Measurements from ENCODE around the gene DNAAF8. TPM values are rescaled to one million over a fixed set of nuclear protein-coding genes. Genes with fewer than 3 reads are reported as not detected.

DNAAF8 gene
- total RNA-seq, 1 experiment from 2014 or later = 0.11 TPM

DNA sequence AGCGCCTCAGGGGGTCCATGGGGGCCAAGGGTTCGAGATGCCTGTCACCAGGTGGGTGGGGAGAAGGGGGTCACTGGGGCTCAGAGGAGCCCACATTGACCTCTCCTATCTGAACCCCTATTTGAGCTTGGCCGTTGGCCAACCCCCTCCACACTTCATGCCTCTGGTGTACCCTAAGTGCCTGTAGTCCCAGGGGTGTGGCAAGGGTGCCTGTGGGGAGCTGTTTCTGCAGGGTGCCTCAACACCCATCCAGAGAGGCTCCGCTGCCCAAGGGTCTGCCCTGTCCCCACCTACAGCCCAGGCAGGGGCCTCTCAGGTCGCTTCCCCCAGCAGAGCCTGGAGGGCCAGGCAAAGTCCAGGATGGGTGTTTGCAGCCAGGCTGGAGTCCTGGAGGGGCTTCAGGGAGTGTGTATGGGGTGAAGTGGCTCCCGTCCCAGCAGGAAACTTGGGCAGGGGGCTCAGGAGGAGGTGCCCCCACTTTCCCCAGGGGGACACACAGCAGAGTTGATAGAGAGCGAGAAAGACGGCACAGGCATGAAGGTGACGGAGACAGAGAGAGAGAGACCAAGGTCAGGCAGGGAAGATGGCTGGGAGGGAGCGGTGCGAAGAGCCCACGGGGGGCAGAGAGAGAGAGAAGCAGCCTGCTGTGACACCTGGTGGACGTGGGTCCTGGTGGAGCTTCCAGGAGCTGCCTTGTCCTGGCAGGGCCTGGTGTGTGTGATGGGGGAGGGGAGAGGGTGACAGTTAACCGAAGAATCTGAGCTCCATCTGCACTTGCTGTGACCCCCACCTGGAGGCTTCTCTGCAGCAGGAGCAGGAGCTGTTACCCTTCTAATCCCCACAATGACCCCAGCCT, 53.5 kb downstream of the DNAAF8 start, which contains the start of gene SEPTIN12:
TSS of gene SEPTIN12 (minus strand) at position 719 of the 856 bp plus-strand sequence. CDS start at position 19, 700 bp downstream.
- in situ Hi-C loops (cut with HindIII; ENCODE audit: low pct_unique_long_range_greater_than_20kb, low sequenced_read_pairs) = no loop called here
- DNase-seq (ENCODE audit: low read depth, low spot score) = no peak

DNA sequence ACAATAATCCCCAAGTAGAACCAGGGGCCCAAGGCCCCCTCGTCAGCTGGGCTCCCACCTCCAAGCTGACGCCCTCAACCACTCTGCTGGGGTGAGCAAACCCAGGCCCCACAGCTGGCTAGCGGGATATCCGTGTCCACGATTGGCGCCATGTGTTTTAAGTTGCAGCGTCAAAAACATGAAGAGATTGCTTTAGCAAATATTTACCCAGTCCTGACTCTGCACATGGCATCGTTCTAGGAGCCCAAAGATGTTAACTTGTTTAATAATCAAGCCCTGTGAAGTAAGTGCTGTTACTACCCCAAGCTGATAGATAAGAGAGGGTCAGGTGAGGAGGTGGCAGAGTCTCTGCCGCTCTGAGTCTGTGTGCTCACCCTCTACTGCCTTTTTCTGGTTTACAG, 54.2 kb downstream of the DNAAF8 start:
- in situ Hi-C loops (cut with HindIII; ENCODE audit: low pct_unique_long_range_greater_than_20kb, low sequenced_read_pairs) = no loop called here
- no peak for DNase-seq (ENCODE audit: low read depth, low spot score)

DNA sequence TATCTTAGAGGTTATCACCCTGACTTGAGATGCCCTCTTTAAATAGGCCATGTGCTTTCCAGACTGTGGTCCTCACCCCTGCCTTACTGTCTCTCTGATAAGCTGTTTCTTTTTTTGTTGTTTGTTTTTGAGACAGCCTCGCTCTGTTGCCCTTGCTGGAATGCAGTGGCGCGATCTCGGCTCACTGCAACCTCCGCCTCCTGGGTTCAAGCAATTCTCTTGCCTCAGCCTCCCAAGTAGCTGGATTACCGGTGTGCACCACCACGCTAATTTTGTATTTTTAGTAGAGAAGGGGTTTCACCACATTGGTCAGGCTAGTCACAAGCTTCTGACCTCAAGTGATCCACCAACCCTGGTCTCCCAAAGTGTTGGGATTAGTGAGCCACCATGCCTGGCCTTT, 54.6 kb downstream of the DNAAF8 start:
- no peak for DNase-seq (ENCODE audit: low read depth, low spot score)
- in situ Hi-C loops (cut with HindIII; ENCODE audit: low pct_unique_long_range_greater_than_20kb, low sequenced_read_pairs) = no loop called here

GRCh38 chr16:4790261-4790660, 55.9 kb downstream of the DNAAF8 start:
- DNase-seq (ENCODE audit: low read depth, low spot score) = no peak
- in situ Hi-C loops (cut with HindIII; ENCODE audit: low pct_unique_long_range_greater_than_20kb, low sequenced_read_pairs) = no loop called here

DNA sequence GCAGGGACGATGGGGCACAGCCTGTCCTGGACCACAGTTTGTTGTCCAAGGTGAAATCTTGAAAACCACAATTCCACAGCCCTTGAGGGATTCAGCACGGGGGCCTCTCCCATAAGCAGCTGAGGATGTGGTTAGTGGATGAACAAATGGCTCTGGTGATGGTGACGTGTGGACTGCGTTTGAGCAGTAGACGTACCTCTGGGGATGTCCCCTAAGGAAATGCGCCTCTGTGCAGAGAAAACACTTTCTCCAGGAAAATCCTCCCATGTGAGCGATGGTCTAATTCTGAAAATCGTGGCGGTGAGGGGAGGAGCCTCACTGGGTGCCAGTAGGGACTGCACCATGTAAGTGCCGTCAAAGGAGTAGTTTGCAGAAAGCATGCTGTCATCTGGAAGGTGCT, 56.5 kb downstream of the DNAAF8 start:
- no peak for DNase-seq (ENCODE audit: low read depth, low spot score)
- in situ Hi-C loops (cut with HindIII; ENCODE audit: low pct_unique_long_range_greater_than_20kb, low sequenced_read_pairs) = no loop called here

DNA sequence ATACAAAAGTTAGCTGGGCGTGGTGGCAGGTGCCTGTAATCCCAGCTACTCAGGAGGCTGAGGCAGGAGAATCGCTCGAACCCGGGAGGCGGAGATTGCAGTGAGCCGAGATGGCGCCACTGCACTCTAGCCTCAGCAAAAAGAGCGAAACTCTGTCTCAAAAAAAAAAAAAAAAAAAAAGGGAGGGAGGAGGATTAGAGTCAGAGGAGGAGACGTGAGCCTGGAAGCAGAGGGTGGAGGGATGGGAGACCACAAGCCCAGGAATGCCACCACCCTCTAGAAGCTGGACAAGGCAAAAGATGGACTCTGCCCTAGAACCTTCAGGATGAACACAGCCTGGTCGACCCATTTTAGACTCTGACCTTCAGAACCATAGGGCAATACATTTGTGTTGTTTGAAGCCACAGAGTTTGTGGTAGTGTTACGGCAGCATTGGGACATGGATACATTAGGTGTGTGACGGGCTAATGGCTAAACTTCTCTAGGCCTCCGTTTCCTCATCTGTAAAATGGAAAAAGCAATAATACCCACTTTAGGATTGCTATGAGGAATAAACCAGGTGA, 58.7 kb downstream of the DNAAF8 start:
- no peak for DNase-seq (ENCODE audit: low read depth, low spot score)
- in situ Hi-C loops (cut with HindIII; ENCODE audit: low pct_unique_long_range_greater_than_20kb, low sequenced_read_pairs) = no loop called here

DNA sequence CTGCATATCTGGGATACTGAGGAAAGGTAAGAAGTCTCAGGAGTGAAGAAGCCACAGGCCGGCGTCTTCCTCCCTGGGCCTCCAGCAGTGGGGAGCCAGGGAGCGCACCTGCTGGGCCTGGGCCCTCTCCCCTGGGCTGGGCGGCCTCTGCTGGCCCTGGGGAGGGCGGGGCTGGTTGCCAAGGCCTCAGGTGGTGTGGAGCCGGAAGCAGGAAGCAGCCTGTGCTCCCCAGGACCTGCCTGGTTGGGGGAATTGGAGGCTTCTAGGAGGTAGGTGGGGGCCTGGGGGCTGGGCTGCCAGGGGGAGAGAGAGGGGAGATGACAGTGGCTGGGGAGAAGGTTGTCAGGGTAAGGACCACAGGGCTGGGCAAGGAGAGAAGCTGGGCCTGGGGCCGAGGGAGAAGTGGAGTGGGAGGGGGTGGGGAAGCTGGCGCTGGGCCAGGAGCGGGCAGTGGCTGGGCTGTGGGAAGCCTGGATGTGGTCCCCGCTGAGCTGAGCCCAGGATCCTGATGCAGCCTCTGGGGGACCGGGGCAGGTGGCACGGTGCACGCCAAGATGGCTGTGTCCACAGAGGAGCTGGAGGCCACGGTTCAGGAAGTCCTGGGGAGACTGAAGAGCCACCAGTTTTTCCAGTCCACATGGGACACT, 61.0 kb downstream of the DNAAF8 start, which contains the start of gene SMIM22:
TSS of gene SMIM22 (plus strand) at position 189 of the 647 bp plus-strand sequence. CDS start at position 555, 366 bp downstream.
- DNase-seq (ENCODE audit: low read depth, low spot score) = no peak
- in situ Hi-C loops (cut with HindIII; ENCODE audit: low pct_unique_long_range_greater_than_20kb, low sequenced_read_pairs) = no loop called here

- DNase-seq (ENCODE audit: low read depth, low spot score) = no peak
- in situ Hi-C loops (cut with HindIII; ENCODE audit: low pct_unique_long_range_greater_than_20kb, low sequenced_read_pairs) = no loop called here
These were observed 61.7 kb downstream of the DNAAF8 start for GRCh38 chr16:4795828-4796572.

DNA sequence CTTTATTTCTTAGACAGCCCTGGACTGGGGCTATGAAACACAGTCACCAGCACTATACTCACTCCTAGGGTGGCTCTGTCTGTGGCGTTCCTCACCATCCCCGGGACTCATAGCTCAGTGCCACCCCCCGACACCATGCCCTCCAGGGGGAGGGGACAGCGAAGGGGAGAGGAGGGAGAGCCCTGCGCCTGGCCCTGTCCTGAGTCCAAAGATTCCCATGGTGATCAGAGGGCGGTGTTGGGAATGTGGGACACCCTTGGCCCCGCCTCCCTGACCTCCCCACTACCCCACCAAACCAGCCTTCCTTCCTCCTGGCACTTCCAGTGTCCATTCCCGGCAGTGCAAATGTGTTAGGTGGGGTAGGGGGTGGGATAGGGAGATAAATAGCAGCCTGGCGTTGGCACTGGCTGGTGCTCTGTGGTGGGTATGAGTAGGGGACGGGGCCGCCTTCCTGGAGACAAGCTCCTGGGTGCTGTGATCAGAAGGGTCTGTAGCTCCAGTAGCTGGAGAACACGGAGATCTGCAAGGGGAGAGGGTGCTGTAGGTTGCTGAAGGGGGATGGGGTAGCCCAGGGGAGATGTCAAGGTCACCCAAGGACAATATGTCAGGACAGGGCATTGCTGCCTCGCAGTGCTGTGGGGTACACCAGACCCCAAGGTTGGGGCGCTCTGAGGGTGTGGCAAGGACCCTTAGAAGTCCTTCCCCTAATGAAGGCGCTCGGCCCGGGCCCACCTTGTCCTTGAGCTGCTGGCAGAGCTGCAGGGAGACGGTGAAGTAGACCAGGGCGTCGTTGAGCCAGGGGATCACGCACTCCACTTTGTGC, 62.9 kb downstream of the DNAAF8 start:
- no peak for DNase-seq (ENCODE audit: low read depth, low spot score)

GRCh38 chr16:4797805-4798252, 63.5 kb downstream of the DNAAF8 start:
- in situ Hi-C loops (cut with HindIII; ENCODE audit: low pct_unique_long_range_greater_than_20kb, low sequenced_read_pairs) = no loop called here
- no peak for DNase-seq (ENCODE audit: low read depth, low spot score)

More for the DNA sequence above, 62.9 kb downstream of the DNAAF8 start:
- in situ Hi-C loops (cut with HindIII; ENCODE audit: low pct_unique_long_range_greater_than_20kb, low sequenced_read_pairs) = no loop called here

- in situ Hi-C loops (cut with HindIII; ENCODE audit: low pct_unique_long_range_greater_than_20kb, low sequenced_read_pairs) = no loop called here
- no peak for DNase-seq (ENCODE audit: low read depth, low spot score)
These were observed 64.1 kb downstream of the DNAAF8 start for GRCh38 chr16:4798456-4798855.

Small RNA genes within 50 kb of the gene (small RNA-seq; reads per million reads assigned to genes)
- gene RF00017 = 0 reads per million in 2 experiments

Other genes with a start within 250 kb of the DNAAF8 start
- 8.7 and 9.4 TPM in 2 replicates for gene CDIP1, start 195.8 kb upstream of the DNAAF8 start, total RNA-seq (2014; rRNA removed; shearing (Covaris generic))
- gene C16orf96, start 178.2 kb upstream of the DNAAF8 start, total RNA-seq (2014; rRNA removed; shearing (Covaris generic)) = not detected in 2 replicates
- gene UBALD1, start 119.6 kb upstream of the DNAAF8 start, total RNA-seq (2014; rRNA removed; shearing (Covaris generic)) = 13.1 and 14.5 TPM in 2 replicates
- gene MGRN1, start 109.7 kb upstream of the DNAAF8 start, total RNA-seq (2014; rRNA removed; shearing (Covaris generic)) = 11.3 and 13.3 TPM in 2 replicates
- 27.6 and 28.8 TPM in 2 replicates for gene NUDT16L1, start 41.0 kb upstream of the DNAAF8 start, total RNA-seq (2014; rRNA removed; shearing (Covaris generic))
- gene ANKS3, start 266 bp upstream of the DNAAF8 start, total RNA-seq (2014; rRNA removed; shearing (Covaris generic)) = 7.2 and 8.7 TPM in 2 replicates
- 8.1 and 10.6 TPM in 2 replicates for gene ZNF500, start 32.6 kb downstream of the DNAAF8 start, total RNA-seq (2014; rRNA removed; shearing (Covaris generic))
- gene SEPTIN12, start 53.8 kb downstream of the DNAAF8 start, total RNA-seq (2014; rRNA removed; shearing (Covaris generic)) = not detected in 2 replicates
- gene SMIM22, start 60.8 kb downstream of the DNAAF8 start, total RNA-seq (2014; rRNA removed; shearing (Covaris generic)) = not detected in 2 replicates
- 2.5 and 2.9 TPM in 2 replicates for gene ROGDI, start 68.1 kb downstream of the DNAAF8 start, total RNA-seq (2014; rRNA removed; shearing (Covaris generic))
- gene GLYR1, start 112.8 kb downstream of the DNAAF8 start, total RNA-seq (2014; rRNA removed; shearing (Covaris generic)) = 27.9 and 36.3 TPM in 2 replicates
- gene UBN1, start 112.9 kb downstream of the DNAAF8 start, total RNA-seq (2014; rRNA removed; shearing (Covaris generic)) = 14.1 and 14.5 TPM in 2 replicates
- gene PPL, start 202.6 kb downstream of the DNAAF8 start, total RNA-seq (2014; rRNA removed; shearing (Covaris generic)) = 0.03 and 0.11 TPM in 2 replicates
- gene SEC14L5, start 223.8 kb downstream of the DNAAF8 start, total RNA-seq (2014; rRNA removed; shearing (Covaris generic)) = 0.21 and 0.24 TPM in 2 replicates

Measured in SK-MEL-5 (cell line).